GM19351 (cell line): Measurements from ENCODE around the gene POU4F3.

ENCODE experiments used
- ATAC-seq: cut with Tn5 transposase; IDR thresholded peaks from one replicate; pipeline ENCODE4 v1.9.1; 2021; ENCODE audit warnings: mild to moderate bottlenecking, moderate library complexity; ENCODE audit not compliant: unreplicated experiment

POU4F3 gene

GRCh38 chr5:146390469-146390868 lies 51.8 kb downstream of the POU4F3 start:
- peak; percentile 61 for ATAC-seq
